Measurements from ENCODE around the gene WBP1L. TPM values are rescaled to one million over a fixed set of nuclear protein-coding genes. Genes with fewer than 3 reads are reported as not detected.

Gene WBP1L
- total RNA-seq, 2 experiments from 2014 or later = 17.6 to 24.4 TPM

GRCh38 chr10:102814873-102815661 is 71.3 kb downstream of the WBP1L start:
- ChIA-PET POLR2A (interaction anchor here (1.1 kb wide), 1 partner anchor 63 kb away, joined by 3 read pairs; no protein-coding TSS in a partner anchor), CTCF (ENCODE audit: unreplicated experiment) (no interaction called here)
- H3K27ac ChIP-seq (ENCODE audit: low read depth, low read length, poor library complexity, severe bottlenecking) = peak overlapping the region; percentile 74
- intact Hi-C loops (cut with micrococcal nuclease; ENCODE audit: unreplicated experiment) = loop anchor here (5.0 kb wide), 1 partner anchor 68 kb away; no protein-coding TSS in a partner anchor
- peak overlapping the region; percentile 55; the same call in 1 of the 2 replicates for H3K4me2 ChIP-seq (ENCODE audit: low read length)
- no peak overlapping the region for H3K4me3 ChIP-seq (ENCODE audit: low read depth, low read length, poor library complexity, severe bottlenecking)
- no peaks in the 10 kb centered on the region for H4K20me1 ChIP-seq (ENCODE audit: insufficient read depth, low read length)
- no TSS peak for BruUV-seq (replicated peaks)
- H3K9me2 ChIP-seq (ENCODE audit: insufficient read depth, low read length) = no peaks in the 10 kb centered on the region
- no peaks in the 10 kb centered on the region for H3K9me3 ChIP-seq (ENCODE audit: low read length)
- no peak for DNase-seq (ENCODE audit: low spot score)
- peaks cover 52% of the 10 kb centered on the region for H3K4me1 ChIP-seq (ENCODE audit: insufficient read depth, low read length, poor library complexity, severe bottlenecking)
- no peak for TF ChIP-seq CTCF (conservative IDR thresholded peaks at IDR 0.05; ENCODE audit: low read length)
- TF ChIP-seq EZH2phosphoT487 (IDR thresholded peaks at IDR 0.05; ENCODE audit: borderline replicate concordance, low read depth, low read length) = no peak
- peaks cover 37% of the 10 kb centered on the region for H3K36me3 ChIP-seq (ENCODE audit: insufficient read depth, low read length)
- no peaks in the 10 kb centered on the region for H3K79me2 ChIP-seq (ENCODE audit: insufficient read depth, low read depth, low read length)
- no peak overlapping the region for H2AFZ ChIP-seq (ENCODE audit: low read length)

- TF ChIP-seq EZH2phosphoT487 (IDR thresholded peaks at IDR 0.05; ENCODE audit: borderline replicate concordance, low read depth, low read length) (no peak), CTCF (conservative IDR thresholded peaks at IDR 0.05; ENCODE audit: low read length) (no peak)
- H3K79me2 ChIP-seq (ENCODE audit: insufficient read depth, low read depth, low read length) = no peaks in the 10 kb centered on the region
- H3K4me1 ChIP-seq (ENCODE audit: insufficient read depth, low read length, poor library complexity, severe bottlenecking) = peaks cover 52% of the 10 kb centered on the region
- CTCF ChIA-PET (ENCODE audit: unreplicated experiment) = no interaction called here
- H3K27ac ChIP-seq (ENCODE audit: low read depth, low read length, poor library complexity, severe bottlenecking) = peak overlapping the region; percentile 74
- peak overlapping the region; percentile 18 for H3K4me3 ChIP-seq (ENCODE audit: low read depth, low read length, poor library complexity, severe bottlenecking)
- peaks cover 34% of the 10 kb centered on the region for H3K36me3 ChIP-seq (ENCODE audit: insufficient read depth, low read length)
- H2AFZ ChIP-seq (ENCODE audit: low read length) = no peak overlapping the region; the same call in 1 of the 2 replicates
- POLR2A ChIA-PET = interaction anchor here (0.9 to 1.1 kb wide), 2 partner anchors 19 to 64 kb away, joined by 3 read pairs; no protein-coding TSS in a partner anchor
- H3K9me3 ChIP-seq (ENCODE audit: low read length) = no peaks in the 10 kb centered on the region
- BruUV-seq (replicated peaks) = no TSS peak
- intact Hi-C loops (cut with micrococcal nuclease; ENCODE audit: unreplicated experiment) = no loop called here
- H4K20me1 ChIP-seq (ENCODE audit: insufficient read depth, low read length) = no peaks in the 10 kb centered on the region
- no peaks in the 10 kb centered on the region for H3K9me2 ChIP-seq (ENCODE audit: insufficient read depth, low read length)
- H3K4me2 ChIP-seq (ENCODE audit: low read length) = peak overlapping the region; percentile 55
- peak; percentile 54 for DNase-seq (ENCODE audit: low spot score)
Measured at GRCh38 chr10:102815790-102816549, 72.2 kb downstream of the WBP1L start.
